GM18861 (cell line): ENCODE results near the gene ZNF598.
"Not testable (repeated sequence)": the region's sequence is repeated elsewhere in the genome, so short reads cannot be mapped to it uniquely, and the experiment has no call there.

Experiments used
- ATAC-seq: cut with Tn5 transposase; IDR thresholded peaks from one replicate; pipeline ENCODE4 v1.9.1; 2021; ENCODE audit not compliant: unreplicated experiment

ZNF598 gene

DNA sequence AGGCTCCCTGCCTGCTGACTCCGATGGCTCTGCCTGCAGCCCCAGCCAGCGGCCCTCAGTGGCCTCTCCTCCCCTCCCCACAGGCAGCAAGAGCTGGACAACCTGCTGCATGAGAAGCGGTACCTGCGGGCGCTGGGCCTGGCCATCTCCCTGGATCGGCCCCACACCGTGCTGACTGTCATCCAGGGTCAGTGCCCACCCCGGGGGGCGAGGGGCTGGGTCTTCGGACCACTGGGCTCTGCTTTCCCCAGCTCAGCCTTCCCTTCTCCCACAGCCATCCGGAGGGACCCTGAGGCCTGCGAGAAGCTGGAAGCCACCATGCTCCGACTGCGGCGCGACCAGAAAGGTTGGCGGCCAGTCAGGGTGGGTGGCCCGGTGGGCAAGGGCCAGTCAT is 31.7 kb downstream of the ZNF598 start:
- no peak for ATAC-seq

GRCh38 chr16:1976951-1977874 is 32.4 kb downstream of the ZNF598 start:
- no peak for ATAC-seq

- ATAC-seq: no peak
Measured at GRCh38 chr16:1976216-1976520, 33.5 kb downstream of the ZNF598 start.

DNA sequence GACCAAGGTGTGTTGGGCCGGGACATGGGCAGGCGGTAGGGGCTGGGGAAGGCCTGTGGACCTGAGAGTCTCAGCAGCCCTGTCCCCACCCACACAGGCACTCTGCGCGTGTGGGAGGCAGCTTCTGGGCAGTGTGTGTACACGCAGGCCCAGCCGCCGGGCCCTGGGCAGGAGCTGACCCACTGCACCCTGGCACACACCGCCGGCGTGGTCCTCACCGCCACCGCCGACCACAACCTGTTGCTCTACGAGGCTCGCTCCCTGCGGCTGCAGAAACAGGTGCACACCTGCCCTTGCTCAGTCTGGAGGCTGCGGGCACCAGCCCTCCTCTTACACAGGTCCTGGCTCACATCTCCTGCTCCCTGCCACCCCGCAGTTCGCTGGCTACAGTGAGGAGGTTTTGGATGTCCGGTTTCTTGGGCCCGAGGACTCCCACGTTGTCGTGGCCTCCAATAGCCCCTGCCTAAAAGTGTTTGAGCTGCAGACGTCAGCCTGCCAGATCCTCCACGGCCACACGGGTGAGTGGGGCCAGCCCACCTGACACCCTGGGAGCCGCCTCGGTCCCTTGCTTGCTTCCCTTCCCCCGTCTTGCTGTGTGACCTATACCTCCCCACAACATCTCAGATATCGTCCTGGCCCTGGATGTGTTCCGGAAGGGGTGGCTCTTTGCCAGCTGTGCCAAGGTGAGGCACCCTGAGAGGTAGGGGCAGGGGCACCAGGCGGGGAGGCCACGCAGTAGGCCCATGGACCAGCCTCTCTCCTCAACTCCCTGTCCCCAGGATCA is 34.0 kb downstream of the ZNF598 start:
- ATAC-seq: no peak

- no peak for ATAC-seq
Measured at GRCh38 chr16:1974157-1975070, 35.2 kb downstream of the ZNF598 start.

- ATAC-seq: no peak
Measured at GRCh38 chr16:1973461-1974156, 36.0 kb downstream of the ZNF598 start.

DNA sequence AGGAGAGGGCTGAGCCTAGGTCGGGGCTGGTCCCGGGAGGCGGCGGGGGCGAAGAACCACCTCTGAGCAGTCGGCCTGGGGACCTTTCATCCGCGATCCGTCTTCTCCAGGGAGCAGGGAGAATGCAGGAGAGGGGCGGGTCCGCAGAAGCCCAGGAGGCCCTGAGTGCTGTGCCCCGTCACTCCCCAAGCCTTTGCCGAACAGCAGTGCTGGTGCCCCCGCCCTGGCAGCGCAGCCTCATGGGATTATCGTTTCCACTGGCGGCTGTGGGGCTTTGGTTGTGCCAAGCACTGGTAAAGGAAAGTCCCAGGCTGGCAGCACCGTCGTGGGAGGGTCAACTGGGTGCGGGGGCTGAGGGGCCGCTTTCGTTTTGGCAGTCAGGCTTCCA is 37.1 kb downstream of the ZNF598 start:
- no peak for ATAC-seq

- peak; percentile 71 for ATAC-seq
Measured at GRCh38 chr16:1971796-1972489, 37.7 kb downstream of the ZNF598 start, which contains the start of gene TBL3. Gene TBL3 (plus strand): TSS chr16:1972053. CDS start chr16:1972165, 112 bp downstream.

GRCh38 chr16:1968146-1968953 is 41.3 kb downstream of the ZNF598 start:
- no peak for ATAC-seq

GRCh38 chr16:1966460-1966859 is 43.2 kb downstream of the ZNF598 start, which contains the start of gene RNF151:
Gene RNF151 (plus strand): TSS chr16:1966856. CDS start chr16:1966882, 26 bp downstream.
- no peak for ATAC-seq

DNA sequence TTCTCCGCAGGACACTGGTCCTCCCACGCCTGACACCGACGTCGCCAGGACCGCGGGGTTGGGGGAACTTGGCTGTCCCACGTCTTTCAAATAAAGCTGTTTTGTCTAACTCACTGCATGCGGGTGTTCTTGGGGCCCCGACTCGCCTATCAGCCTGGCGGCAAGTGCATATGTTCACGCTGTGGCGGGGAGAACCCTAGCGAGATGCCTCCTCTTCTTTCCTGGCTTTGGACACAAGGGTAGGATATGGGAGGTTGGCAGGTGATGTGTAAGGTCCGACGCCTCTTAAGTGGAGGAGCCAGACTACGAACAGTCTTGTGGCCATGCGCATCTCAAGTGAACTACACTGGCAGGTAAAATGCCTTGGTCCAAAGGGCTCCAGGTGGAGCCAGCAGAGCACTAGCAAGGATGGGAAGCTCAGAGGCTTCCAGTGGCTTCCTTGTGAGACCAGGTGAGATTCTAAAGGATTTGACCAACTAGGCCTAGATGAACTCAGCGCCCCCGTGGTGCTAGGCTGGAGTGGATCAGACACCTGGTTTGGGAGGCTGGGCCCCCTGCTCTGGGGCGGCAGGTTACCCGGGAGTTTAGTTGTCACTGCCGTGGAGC is 44.1 kb downstream of the ZNF598 start:
- ATAC-seq: no peak

DNA sequence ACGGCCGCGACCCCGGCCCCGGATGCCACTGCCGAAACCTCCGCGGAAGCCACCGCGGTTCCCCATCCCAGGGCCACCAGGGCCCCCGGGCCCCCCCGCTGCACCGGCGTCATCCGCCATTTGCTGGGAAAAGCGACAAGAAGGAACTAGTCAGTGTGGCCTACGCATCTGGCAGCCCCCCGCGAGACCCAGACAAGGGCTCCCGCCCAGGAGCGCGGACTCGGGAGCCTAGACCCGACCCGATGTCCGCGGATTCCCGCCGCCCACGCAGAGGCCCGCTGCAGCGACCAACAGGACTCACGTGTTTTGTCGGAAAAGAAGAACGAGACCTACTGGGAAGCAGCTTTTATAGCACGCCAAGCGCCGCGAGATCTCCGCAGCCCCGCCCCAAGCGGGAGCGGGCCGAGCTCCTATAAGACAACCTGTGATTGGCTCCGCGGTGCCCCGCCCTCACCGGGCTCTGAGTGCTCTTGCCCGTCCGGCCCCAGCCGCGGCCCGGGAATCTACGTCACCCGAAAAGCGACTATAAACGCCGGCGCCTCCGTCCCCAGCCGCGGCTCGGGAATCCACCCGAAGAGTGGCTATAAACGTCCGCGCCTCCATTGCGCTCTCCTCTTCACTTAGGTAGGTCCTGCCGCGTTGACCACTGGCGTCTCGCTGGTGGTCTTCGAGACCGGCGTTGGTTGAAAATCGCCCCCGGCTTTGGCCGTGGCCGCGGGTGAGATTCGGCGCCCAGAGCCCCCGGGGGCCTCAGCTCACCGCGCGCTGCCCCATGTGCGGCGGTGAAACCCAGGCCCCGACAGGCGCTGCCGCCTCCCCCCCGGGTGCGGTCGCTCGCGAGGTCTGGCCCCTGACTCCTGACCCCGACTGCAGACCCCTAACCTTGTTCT is 44.9 kb downstream of the ZNF598 start, which contains the start of gene RPS2:
TSS of gene RPS2 (minus strand) at position 321 of the 890 bp plus-strand sequence. CDS start at position 120, 201 bp downstream.
- ATAC-seq: peak; percentile 72

DNA sequence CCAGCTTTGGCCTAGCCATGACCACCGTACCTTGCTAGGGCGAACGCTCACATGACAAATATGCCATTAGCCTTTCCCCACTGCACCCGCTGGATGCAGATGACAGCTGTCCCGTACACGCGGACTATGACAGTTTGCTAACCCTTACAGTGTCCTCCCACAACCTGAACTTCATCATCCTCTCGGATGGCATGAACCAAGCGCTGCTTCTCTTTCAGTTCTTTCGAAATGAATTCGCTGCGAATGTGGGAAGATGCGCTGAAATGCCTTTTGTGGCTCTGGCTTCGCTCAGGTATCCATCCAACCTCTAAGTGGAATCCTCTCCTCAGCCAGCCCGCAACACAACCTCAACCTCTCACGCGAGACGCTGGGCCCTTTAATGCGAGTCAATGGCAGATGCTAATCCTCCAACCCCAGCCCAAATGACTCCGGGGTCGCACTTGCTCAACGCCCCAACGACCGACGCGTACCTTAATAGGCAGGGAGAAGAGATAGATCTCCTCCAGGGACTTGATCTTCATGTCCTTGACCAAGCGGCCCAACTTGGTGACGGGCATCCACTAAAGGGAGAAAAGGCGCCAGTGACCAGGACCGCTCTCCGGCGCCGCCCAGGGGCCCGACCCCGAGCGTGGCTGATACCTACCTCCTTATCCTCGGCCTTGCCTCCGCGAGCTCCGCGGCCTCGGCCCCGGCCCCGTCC is 45.7 kb downstream of the ZNF598 start:
- no peak for ATAC-seq

DNA sequence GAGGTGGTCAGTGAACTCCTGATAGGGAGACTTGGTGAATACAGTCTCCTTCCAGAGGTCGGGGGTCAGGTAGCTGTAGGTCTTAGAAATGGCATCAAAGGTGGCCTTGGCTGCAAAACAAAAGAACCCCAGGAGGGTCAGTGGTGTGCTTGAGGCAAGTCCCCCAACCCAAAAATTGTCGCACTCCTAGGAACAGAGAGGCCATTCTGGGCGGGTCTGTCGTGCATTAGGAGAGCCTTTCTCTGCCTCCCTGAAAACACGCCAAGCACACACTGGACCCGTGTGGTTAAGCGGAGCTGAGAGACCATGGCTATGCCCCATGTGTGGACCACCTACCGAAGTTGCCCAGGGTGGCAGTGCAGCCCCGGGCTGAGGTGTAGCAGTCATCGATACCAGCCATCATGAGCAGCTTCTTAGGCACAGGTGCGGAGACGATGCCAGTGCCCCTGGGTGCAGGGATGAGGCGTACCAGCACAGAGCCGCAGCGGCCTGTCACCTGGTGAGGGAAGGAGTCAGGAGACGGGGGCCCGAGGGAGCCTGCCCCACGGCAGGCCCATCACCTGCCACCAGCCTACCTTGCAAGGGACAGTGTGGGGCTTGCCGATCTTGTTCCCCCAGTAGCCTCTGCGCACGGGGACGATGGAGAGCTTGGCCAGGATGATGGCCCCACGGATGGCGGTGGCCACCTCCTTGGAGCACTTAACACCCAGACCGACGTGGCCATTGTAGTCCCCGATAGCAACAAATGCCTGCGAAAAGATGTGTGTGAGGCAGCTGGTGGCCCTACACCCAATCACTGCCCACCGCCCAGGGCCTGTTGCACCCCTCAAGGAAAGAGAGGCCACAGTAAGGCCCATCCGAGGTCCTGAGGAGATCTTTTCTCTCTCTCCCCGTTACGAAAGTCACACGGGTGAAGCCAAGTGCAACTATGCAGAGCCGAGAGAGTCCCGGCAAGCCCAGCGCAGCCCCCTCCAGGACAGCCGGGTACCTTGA is 47.2 kb downstream of the ZNF598 start:
- not testable (repeated sequence) for ATAC-seq

GRCh38 chr16:1961651-1962067 is 48.0 kb downstream of the ZNF598 start:
- ATAC-seq: no peak
